Dermis microvascular lymphatic vessel endothelial cell (primary cell): ENCODE results near the gene DCC. TPM values are rescaled to one million over a fixed set of nuclear protein-coding genes. Genes with fewer than 3 reads are reported as not detected.

ENCODE experiments used
- DNase-seq, 2 donors: peaks; one replicate each; pipeline versions ENCODE4 v3.0.0 to v3.0.0-alpha.2; 2010; ENCODE audit warnings: low read depth in 2 of 2
- total RNA-seq: library from RNA; depleted of rRNA; stranded (reverse); fragments of >200 nt; gene quantifications from 2 replicates; pipeline ENCODE4 v1.2.1, GENCODE V29; 2014

The DCC gene
- total RNA-seq, 1 donor from 2014 or later, result not detected

DNA sequence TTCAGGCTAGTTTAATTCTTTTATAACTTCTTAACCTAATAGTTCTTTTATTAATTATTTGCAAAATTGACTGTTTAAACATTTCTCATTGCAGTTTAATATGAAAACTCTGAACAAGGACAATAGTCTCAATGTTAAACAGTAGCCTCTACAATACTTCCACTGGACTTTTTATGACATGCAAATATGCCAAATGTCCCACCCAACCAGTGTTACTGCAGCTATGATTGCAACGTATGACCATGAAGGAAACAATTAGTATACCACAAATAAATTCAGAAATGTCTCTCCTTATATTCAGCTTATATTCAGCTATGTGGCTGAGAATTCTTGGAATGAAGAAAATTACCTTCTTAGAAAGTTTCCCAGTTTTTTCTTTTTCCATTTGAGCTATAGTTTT, 688.6 kb downstream of the DCC start:
- DNase-seq, result no peak

DNA sequence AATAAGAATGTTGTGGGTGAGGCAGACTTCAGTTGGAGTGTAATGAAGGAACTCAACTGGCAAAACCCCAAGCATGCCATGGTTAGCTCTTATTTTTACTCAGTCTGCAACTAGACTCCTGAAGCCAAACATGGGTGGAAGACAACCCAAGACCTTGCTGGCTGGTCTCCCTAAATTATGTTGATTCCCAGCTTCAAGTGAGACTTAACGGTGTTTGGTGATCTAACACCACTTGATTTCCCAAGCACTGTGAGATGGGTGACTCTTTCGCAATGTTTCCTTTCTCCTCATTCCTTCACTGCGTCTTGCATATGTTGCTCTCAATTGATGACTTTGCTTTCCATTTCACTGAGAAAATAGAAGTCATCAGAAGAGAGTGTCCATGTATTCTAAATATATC, 693.1 kb downstream of the DCC start:
- no peak for DNase-seq

DNA sequence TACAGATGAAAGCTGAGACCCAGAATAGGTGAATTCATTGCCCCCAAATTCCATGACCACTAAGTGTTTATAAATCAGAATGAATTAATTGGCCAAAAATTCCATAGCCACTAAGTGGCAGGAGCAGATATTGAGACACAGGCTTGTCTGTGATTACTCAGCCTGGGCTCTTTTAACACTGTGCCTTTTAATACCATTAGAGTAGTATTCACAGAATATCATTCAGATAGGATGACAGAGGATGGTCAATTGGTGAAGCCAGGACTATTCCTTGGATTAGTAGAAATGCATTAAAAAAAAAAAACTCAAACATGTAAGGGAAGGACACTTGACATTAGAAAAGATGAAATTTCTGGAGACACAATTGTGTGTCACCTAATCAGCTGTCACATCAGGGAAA, 698.6 kb downstream of the DCC start:
- no peak for DNase-seq

DNA sequence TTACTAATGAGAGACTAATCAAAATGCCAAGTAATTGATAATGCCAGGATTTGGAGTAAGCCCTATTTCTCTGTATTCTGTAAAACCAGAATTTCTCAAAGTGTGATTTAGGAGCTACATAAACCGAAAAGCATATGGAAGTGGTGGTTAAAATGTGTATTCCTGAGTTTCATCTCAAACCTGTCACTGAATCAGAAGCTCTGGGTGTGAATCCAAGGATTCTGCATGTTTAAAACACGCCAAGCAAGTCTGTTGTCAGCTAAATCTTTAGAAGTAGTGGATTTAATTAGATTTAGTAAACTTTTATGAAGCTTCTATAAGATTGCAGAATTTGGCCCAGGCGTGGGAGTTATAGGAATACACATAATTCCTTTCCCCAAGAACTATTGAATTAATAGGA, 700.3 kb downstream of the DCC start:
- no peak for DNase-seq

DNA sequence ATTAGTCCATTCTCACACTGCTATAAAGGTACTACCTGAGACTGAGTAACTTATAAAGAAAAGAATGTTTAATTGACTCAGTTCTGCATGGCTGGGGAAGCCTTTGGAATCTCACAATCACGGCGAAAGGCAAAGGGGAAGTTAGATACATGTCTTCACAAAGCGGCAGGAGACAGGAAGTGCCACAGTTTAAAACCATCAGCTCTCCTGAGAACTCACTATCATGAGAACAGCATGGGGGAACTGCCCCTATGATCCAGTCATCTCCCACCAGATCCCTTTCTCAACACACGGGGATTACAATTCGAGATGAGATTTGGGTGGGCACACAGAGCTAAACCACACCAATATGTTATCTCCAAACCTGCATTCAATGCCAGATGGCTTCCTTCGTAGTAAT, 716.1 kb downstream of the DCC start:
- no peak for DNase-seq

DNA sequence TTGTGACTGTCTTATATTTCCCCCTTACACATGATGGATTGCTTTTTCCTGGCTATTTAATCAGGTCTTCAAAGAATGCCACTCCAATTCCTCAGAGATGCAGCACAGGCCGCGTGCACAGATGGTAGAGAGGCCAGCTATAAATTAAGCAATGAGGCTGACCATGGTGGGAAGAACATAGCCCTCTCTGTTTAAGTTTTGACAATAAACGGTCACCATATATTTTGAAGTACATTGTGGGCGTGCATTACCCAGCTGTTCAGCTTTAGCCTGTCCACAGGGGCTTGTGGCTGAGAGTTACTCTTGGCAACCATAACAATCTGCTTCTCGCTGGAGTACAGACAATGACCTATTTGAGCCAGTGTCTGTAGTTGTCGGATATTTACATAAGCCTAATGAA, 730.8 kb downstream of the DCC start:
- DNase-seq, result no peak

DNA sequence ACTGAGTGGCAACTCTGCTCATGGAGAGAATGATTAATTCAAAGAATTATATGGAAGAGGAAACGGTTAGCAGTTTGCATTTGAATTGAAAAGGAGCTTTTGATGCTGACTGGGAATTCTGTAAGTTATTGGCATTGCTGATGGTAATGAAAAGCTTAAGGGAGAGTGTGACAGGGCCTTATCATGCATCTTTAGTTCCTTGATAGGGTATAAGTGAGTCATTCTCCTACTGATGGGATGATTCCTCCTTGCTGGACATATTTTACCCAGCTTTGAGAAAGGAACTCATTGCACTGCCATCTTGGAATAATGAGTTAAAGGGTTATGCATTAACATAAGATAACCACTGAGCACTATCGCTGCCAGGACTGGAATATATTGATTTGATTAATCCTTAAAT, 740.7 kb downstream of the DCC start:
- DNase-seq, result no peak

DNA sequence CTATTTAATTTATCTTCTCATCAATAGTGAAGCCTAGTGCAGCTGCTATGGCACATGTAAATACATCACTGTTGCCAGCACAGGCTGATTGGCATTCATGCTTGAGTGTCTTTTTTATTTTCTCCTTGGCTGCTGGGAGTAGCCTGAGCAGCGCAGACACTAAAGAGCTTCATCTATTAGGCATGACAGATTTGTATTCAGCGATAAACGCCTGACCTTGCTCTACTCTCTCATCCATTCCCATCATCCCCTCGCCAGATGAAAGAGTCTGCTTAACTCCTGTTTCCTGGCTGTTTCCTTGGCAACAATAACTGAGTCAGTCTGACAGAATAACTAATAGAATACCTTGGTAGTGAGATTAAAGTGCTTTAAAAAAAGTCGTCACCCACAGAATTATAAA, 753.6 kb downstream of the DCC start:
- DNase-seq, result no peak

DNA sequence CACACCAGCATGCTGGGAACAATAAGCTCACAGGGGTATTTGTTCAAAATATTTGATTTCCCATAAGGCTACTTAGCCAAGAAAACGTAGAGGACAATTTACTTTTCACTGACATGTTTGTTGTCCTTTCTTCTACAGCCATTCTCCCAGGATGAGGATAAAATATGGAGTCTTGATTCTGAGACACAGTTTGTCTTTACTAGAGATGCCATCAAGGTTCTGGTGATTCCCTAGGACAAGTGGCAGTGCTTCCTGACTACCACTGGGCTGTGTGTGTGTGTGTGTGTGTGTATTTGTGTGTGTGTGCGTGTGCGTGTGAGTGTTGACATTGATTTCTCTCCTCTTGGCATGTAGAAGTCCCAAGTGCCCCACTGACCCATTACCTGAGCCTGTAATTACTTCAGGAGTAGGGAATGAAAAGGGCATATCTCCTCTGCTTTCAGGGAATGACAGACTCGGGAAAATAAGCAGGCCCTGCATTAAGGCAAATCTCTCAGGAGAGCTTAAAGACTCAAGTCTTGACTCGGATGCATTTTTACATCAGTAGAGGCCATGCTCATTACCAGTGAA, 761.6 kb downstream of the DCC start:
- no peak for DNase-seq

DNA sequence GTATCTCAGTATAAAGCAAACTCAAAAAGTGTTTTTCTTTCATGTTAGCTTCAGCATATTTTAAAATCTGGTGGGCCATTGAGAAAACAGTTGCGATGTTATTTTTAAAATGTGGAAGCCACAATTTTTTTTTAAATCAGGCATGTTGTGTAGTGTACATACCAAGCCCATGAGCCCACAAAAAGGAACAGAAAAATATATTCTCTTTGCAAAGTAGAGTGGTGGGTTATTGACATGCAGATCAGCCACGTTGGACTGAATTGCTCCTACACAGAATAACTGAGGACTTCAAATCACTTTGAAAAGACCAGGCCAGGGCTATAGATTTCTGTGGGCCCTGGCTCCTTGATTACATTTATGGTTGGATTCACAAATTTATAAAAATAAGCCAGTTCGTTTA, 774.4 kb downstream of the DCC start:
- no peak for DNase-seq

DNA sequence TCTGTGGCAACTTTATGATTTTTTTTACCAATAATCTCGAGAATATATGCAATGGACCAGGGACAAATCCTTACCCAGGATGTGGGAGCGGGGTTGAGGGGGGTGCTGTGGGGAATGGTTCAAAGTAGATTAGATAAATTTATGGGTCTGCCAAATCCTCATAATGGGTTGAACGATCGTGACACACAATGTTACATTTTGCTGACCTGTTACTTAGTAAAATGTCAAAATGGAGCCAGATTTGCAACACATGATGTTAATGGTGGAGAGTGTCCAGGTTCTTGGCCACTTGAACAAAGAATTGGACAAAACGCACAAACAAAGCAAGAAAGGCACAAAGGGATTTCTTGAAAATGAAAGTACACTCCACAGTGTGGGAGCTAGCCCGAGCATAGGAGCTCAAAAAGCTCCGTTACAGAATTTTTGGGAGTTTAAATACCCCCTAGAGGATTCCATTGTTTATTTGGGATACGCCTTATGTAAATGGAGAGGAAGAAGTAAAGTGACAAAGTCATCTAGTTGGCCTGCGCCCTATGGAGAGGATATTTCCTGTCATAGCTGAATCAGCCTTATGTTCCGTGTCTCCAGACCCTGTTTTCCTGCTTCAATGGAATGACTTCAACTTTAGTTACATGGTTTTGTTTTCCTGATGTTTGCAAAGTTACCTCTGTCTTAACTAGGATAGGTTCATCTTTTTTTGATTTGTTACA, 776.0 kb downstream of the DCC start:
- DNase-seq, result no peak

DNA sequence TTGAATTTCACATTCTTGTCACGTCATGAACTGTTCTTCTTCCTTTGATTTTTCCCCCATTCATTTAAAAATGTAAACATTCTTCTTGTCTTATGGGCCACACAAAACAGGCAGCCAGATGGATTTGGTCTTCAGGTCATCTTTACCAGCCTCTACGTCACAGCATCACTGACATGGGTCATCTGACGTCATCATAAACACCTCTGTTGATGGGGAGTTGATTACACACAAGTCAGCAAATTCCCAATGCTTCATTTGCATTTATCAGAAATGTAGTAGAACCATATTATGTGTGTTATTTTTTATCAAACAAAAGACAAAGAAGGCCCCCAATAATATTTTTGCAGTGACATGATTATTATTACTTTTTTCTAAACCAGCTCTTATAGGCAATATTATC, 777.9 kb downstream of the DCC start:
- no peak for DNase-seq

DNA sequence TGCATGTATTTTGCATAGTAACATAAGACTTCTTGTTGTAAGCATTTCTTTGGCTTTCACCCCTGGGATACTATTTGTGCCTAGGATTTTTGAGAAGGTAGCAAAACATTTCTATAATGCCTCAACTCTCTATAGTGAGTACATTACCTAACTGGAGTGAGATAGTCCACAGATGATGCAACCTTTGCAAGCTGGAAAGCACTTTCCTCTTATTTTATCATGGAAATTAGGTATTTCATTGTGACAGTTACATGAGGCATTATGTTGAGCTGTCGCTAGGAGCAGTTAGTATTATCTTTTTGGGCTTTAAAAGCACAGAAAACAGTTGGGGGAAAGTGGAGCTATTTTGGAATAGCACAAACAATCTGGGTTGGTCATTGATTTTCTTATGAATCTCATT, 786.2 kb downstream of the DCC start:
- DNase-seq, result no peak

DNA sequence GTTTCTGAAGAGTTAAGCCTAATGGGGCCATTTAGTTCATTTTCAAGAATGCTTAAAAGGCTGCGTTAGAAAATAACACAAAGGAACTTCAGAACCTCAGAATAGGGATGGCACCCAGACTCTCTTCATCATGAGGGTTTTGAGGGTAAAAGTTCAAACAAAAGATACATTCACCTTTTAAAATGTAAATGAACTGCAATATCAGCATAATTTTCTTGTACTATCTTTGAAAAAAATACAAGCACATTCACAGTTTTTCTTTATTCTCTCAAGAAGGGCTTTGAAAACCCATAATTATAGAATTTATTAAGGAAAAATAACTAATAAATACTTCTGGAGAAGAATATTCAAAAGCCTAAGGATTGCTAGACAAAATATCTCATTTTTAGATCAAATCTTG, 791.0 kb downstream of the DCC start:
- DNase-seq, result no peak

DNA sequence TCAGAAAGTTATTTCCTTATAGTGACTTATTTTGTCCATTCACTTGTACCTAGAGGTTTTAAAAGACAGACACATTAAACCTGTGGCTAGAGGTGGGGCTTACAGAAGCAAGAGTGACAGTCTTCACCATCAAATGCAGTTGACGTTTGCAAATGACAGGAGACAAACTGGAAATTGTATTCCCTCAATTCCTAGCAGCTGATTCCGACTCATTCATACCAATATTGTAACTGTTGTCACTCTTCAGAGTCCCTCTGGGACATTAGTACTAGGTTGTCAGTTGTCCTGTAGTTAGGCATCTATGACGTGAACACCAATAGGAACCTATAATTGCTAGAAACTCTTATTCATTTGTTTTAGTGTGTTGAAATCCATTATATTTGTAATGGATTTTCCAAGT, 794.7 kb downstream of the DCC start:
- DNase-seq, result no peak

DNA sequence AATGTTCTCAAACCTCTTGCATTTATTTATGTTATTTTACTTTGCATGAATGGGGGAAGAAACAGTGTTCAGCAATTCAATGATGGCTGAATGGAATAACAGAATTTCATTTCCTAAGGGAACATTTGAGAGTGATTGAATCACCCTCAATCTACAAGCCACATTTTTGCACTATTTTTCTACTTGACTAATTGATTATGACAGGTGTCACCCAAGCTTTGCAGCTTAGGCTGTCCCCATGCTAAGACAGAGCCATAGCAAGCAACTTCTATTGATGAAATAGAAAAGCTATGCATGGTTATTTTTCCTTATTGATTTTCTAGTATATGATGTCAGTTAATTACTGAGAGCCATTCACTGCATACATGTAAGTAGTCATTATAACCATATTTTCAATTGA, 795.7 kb downstream of the DCC start:
- DNase-seq, result no peak

DNA sequence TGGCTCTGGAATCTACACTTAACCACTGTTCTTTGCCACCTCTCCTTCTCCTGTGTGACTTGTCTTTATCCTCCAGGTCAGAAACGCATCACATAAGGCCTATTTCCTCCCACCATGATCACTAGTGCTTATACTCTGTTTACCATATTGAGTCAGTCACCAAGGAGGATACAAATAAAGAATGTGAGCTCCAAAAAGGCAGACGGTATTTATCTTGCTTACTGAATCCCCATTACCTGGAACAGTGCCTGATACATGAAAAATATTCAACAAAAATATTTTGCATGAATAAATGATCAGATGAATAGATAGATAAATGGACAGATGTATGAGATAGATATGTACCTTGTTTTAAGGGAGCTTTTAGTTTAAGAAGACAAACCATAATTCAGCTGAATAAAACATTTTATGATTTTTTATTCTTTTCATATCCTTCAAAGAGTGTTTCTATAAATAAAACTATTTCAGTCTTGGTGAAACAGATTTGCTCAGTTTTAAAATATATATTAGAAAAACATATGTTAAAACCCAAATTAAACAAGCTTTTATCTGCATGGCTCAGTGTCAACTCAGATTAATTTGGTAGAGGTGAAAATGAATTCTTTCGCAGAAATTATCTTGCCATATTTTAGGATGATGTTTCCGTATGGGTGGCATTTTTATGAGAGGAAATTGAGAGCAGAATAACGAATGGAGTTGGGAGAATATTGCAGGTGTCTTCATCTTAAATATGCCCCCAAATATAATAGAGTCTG, 799.9 kb downstream of the DCC start:
- no peak for DNase-seq

DNA sequence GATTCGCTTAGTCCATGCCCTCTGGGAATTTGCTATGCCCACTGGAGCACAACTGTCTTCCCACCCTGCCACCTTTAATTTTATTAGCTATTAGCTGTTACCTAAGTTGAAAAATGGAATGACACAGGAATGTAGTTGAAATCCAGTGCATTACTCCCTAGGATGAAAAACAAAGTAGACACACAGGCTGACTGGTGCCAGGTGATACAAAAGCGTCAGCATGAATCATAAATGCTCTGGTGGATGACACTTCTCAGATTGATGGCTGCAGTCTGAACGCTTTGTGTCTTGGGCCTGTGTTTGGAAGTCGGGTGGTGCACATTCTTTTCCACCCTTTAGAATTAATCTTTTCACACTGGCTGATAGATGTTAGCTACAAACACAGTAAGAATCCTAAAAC, 802.0 kb downstream of the DCC start:
- no peak for DNase-seq

DNA sequence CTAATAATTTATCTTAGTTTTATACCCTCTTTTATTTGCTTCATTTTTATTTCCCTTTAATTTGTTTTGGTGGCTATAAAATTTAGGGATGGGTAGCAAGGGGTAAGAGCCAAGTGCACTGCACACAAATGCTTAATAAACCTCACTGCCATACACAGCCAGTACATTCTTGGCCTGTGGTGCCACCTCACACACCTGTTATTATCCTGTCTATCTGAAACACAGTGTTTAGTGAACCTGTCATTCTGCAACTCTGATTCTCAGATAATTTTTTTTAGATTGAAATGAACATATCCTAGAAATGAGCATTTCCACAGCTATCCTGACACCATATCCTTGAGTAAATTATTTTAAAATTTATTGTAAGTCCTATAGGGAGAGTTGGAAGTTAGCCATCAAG, 807.5 kb downstream of the DCC start:
- no peak for DNase-seq

DNA sequence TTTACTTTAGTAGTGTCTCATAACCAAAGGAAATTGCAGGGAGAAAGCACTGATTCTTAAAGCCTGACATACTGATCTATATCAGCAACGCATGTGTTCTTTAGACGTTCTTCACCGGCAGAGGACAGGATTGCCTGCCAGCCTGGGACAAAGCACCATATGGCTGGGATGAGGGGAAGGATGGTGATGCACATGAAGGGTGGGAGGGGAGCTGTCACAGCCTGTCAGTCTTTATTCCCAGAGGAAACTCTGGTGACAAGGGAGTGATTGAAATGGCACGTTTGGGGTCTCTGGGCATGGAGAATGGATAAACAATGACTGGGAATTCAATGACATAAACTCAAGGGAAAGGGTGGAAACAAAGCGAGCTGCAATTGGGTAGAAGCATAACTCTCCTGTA, 808.1 kb downstream of the DCC start:
- no peak for DNase-seq

DNA sequence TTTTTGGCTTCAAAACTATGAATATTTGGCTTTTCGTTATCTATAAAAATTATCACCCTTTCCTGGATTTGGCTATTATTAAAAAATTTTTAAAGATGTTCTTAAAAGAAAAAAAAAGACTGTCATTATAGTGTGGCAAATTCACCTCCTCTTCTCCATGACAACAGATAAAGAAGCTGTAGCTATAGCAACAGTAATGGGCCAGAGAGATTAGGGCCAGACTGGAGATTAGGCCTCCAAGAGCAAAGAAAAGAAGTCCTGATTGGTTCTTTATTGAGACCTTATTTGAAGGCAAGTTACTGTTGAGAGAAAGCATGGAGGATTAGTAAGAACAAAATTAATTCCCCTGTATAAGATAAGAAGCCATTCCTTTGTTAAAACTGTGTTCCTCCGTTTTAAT, 812.5 kb downstream of the DCC start:
- DNase-seq, result no peak

DNA sequence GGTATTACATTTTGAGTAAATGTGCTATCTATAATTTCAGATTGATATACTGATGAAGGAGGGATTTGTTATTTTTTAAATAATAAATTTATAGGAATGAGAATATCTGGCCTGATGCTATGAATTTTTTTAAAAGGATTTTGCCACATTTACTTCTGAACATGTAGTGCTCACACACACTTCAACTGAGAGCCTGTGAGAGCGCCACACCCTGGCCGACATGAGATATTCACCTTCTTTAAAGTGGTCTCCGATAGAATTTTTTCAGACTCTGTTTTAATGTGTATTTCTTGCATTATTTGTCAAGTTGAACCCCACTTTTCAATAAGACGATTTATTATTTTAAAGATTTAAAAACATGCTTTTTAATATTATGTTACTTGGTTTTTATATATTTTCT, 813.3 kb downstream of the DCC start:
- no peak for DNase-seq

DNA sequence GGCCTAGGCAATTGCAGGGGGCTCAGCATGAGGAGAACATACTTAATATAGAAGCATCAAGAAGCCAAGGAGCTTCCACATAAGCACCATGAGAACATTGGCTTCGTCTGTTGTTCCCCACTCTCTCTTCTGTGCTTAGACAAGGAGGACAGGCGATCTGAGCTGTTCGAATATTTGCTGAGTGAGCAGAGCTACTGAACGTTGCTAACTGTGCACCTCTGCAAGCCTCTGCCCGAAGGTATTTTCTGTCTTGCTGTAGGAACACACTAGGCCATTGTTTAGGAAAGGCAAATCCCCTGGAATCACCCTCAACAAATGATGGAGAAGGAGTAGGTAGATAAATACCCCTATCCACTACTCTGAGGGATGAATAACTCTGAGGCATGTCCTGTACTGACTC, 813.8 kb downstream of the DCC start:
- DNase-seq, result no peak
